G401 (cell line): ENCODE measurements around the gene CAPN12. TPM values are rescaled to one million over a fixed set of nuclear protein-coding genes. Genes with fewer than 3 reads are reported as not detected.

ENCODE experiments used
- DNase-seq: peaks from one replicate; pipeline ENCODE4 v3.0.0-alpha.2; 2015; ENCODE audit warnings: low spot score
- in situ Hi-C: cut with HindIII; loops from 2 replicates; pipeline ENCODE4 v1.10.0; 2016; ENCODE audit warnings: low sequenced_read_pairs, mixed read lengths
- total RNA-seq: library from RNA; depleted of rRNA; stranded (reverse); fragments of >200 nt; shearing (Covaris generic); gene quantifications from 2 replicates; pipeline ENCODE4 v1.2.3, GENCODE V29; 2014

CAPN12 gene
- total RNA-seq, 1 experiment from 2014 or later: 5.3 TPM

GRCh38 chr19:38700902-38701454 is 43.3 kb downstream of the CAPN12 start:
- in situ Hi-C loops: no loop called here
- DNase-seq: no peak

- in situ Hi-C loops: no loop called here
- DNase-seq: no peak
Observed at GRCh38 chr19:38700350-38700901, 43.8 kb downstream of the CAPN12 start.

GRCh38 chr19:38699647-38700349 is 44.5 kb downstream of the CAPN12 start:
- no peak for DNase-seq
- in situ Hi-C loops: no loop called here

- DNase-seq: no peak
- in situ Hi-C loops: no loop called here
Observed at GRCh38 chr19:38699027-38699346, 45.3 kb downstream of the CAPN12 start.

- DNase-seq: no peak
- in situ Hi-C loops: no loop called here
Observed at GRCh38 chr19:38698225-38699026, 45.8 kb downstream of the CAPN12 start.

- in situ Hi-C loops: no loop called here
- no peak for DNase-seq
Observed at GRCh38 chr19:38697641-38698071, 46.6 kb downstream of the CAPN12 start.

- DNase-seq: no peak
- in situ Hi-C loops: no loop called here
Observed at GRCh38 chr19:38697197-38697596, 47.1 kb downstream of the CAPN12 start.

- no peak for DNase-seq
- in situ Hi-C loops: no loop called here
Observed at GRCh38 chr19:38696729-38697055, 47.6 kb downstream of the CAPN12 start.

- no peak for DNase-seq
- in situ Hi-C loops: no loop called here
Observed at GRCh38 chr19:38695832-38696728, 48.2 kb downstream of the CAPN12 start.

- in situ Hi-C loops: no loop called here
- DNase-seq: no peak
Observed at GRCh38 chr19:38695317-38695683, 49.0 kb downstream of the CAPN12 start.

GRCh38 chr19:38693380-38694223 is 50.7 kb downstream of the CAPN12 start:
- in situ Hi-C loops: no loop called here
- no peak for DNase-seq

- no peak for DNase-seq
- in situ Hi-C loops: no loop called here
Observed at GRCh38 chr19:38692458-38693379, 51.6 kb downstream of the CAPN12 start.

GRCh38 chr19:38691938-38692457 is 52.3 kb downstream of the CAPN12 start:
- in situ Hi-C loops: no loop called here
- no peak for DNase-seq

GRCh38 chr19:38690832-38691231 is 53.4 kb downstream of the CAPN12 start:
- in situ Hi-C loops: no loop called here
- no peak for DNase-seq

- no peak for DNase-seq
- in situ Hi-C loops: no loop called here
Observed at GRCh38 chr19:38690146-38690545, 54.1 kb downstream of the CAPN12 start.

GRCh38 chr19:38687837-38688378 is 56.4 kb downstream of the CAPN12 start:
- in situ Hi-C loops: no loop called here
- no peak for DNase-seq

GRCh38 chr19:38686530-38686888 is 57.8 kb downstream of the CAPN12 start:
- in situ Hi-C loops: no loop called here
- DNase-seq: no peak
